ENCODE results near the gene CNTNAP4. TPM values are rescaled to one million over a fixed set of nuclear protein-coding genes. Genes with fewer than 3 reads are reported as not detected.

The CNTNAP4 gene
- total and polyA plus RNA-seq, 2 of the 8 experiments (the other 6 are each of a cell fraction or from before 2014, with no cell fraction given), result not detected

DNA sequence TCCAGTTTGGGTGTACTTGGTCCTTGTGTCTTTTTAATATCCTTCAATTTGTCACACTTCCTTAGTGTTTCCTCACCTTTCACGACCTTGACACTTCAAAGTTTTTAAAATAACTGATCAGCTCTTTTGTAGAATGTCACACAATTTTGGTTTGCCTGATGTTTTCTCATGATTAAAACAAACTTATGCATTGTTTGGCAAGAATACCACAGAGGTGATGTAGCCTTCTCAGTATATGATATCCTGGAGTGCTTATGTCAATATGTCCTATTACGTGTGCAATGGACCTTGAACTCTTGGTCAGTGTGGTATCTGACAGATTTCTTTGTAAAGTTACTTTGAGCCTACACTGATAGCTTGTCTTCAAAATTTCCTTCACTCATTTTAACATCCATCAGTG is 297.4 kb downstream of the CNTNAP4 start:
- Histone ChIP-seq H3K14ac (ENCODE audit: insufficient read length) (no peak overlapping the region), H3K4me3 (ENCODE audit: extremely low read depth in 1 of 4, insufficient read depth in 2 of 4, low read depth in 3 of 4, low read length in 4 of 4) (no peak overlapping the region), H4K8ac (ENCODE audit: extremely low read depth, insufficient read depth, low read length) (no peak overlapping the region), H2BK120ac (replicated peaks; ENCODE audit: low read depth, low read length) (no peak overlapping the region), H3K4me1 (replicated peaks in 1 of 4; ENCODE audit: control insufficient read depth in 3 of 4, insufficient read depth in 4 of 4, low read length in 3 of 4) (no peaks in the 10 kb centered on the region), H3K4me2 (ENCODE audit: insufficient read depth in 1 of 2, low read depth in 2 of 2, low read length in 2 of 2) (no peak overlapping the region), H2BK15ac (ENCODE audit: low read length) (no peak overlapping the region), H3K18ac (ENCODE audit: extremely low read depth, low read length) (no peak overlapping the region), H3K9ac (replicated peaks in 1 of 4; ENCODE audit: extremely low read depth in 1 of 4, low read depth in 3 of 4, low read length in 3 of 4) (no peak overlapping the region), H3K36me3 (ENCODE audit: control insufficient read depth in 2 of 4, insufficient read depth in 4 of 4, low read length in 3 of 4) (no peaks in the 10 kb centered on the region), H4K20me1 (replicated peaks in 1 of 2; ENCODE audit: control insufficient read depth in 1 of 2, insufficient read depth in 2 of 2, low read length in 2 of 2) (no peaks in the 10 kb centered on the region), H2BK12ac (ENCODE audit: low read depth, low read length) (no peak overlapping the region), H3K27ac (ENCODE audit: low read depth, low read length) (no peak overlapping the region), H4K5ac (ENCODE audit: insufficient read length, low read depth, low read length) (no peak overlapping the region), H3K27me3 (replicated peaks in 1 of 4; ENCODE audit: control insufficient read depth in 3 of 4, extremely low read depth in 1 of 4, insufficient read depth in 3 of 4, low read length in 3 of 4) (no peaks in the 10 kb centered on the region), H3K79me2 (ENCODE audit: control insufficient read depth in 1 of 2, insufficient read depth in 2 of 2, low read length in 2 of 2) (no peaks in the 10 kb centered on the region), H3K23me2 (ENCODE audit: low read depth, low read length) (no peaks in the 10 kb centered on the region), H3K4ac (replicated peaks; ENCODE audit: insufficient read length, low read depth, low read length) (no peak overlapping the region), H3K56ac (replicated peaks; ENCODE audit: insufficient read length, low read depth, low read length) (no peak overlapping the region), H2AK5ac (ENCODE audit: low read depth, low read length) (no peak overlapping the region), H2BK5ac (ENCODE audit: low read depth, low read length) (no peak overlapping the region), H2BK20ac (ENCODE audit: low read length) (no peak overlapping the region), H3K23ac (ENCODE audit: insufficient read length) (no peak overlapping the region), H4K91ac (replicated peaks; ENCODE audit: insufficient read length, low read length) (no peak overlapping the region), H2AFZ (ENCODE audit: low read length) (no peak overlapping the region), H3K79me1 (ENCODE audit: low read depth, low read length) (no peaks in the 10 kb centered on the region), H3K9me3 (ENCODE audit: insufficient read depth in 2 of 2, low read depth in 1 of 2, low read length in 1 of 2) (no peaks in the 10 kb centered on the region)
- POLR2A ChIA-PET (ENCODE audit: partially characterized antibody), result no interaction called here
- CTCF ChIA-PET (ENCODE audit: partially characterized antibody), result no interaction called here
- TF ChIP-seq KDM5A (IDR thresholded peaks at IDR 0.05; ENCODE audit: low read length), result no peak
- TF ChIP-seq CREB1 (IDR thresholded peaks at IDR 0.05), result no peak
- no peak for TF ChIP-seq TBP (IDR thresholded peaks at IDR 0.05; ENCODE audit: low read depth, low read length)
- FAIRE-seq (no peak), DNase-seq (ENCODE audit: low read depth in 1 of 2, low spot score in 2 of 2) (no peak)
- WGBS, 2 experiments (ENCODE audit: extremely low coverage in 1 of 2, insufficient coverage in 1 of 2, insufficient read length in 1 of 2, insufficient replicate concordance in 2 of 2, low coverage in 1 of 2, low lambda C conversion rate in 2 of 2, missing lambda C conversion rate in 1 of 2), result 88% methylated on average over 2 of the region's 2 CpGs; no CpG with 5 or more reads in 1 of the 2 experiments
